WTC11 (cell line): ENCODE results near the gene RNF150. TPM values are rescaled to one million over a fixed set of nuclear protein-coding genes. Genes with fewer than 3 reads are reported as not detected.

Experiments
- ATAC-seq: fragments of 200-7000 bp; cut with Tn5 transposase; 2 replicates; pipeline ENCODE4 v1.10.0; 2021; ENCODE audit warnings: mild to moderate bottlenecking, moderate library complexity
- CTCF ChIA-PET: fragments of 300-600 bp; sonication (Branson Sonifier 250); formaldehyde crosslinking; loops from one replicate; lab custom pipeline; 2021; ENCODE audit warnings: antibody characterized with exemption; lab: Charles Lee
- POLR2A ChIA-PET: fragments of 350-600 bp; sonication (Branson Sonifier 250); formaldehyde crosslinking; loops from one replicate; lab custom pipeline; 2021; ENCODE audit warnings: antibody characterized with exemption; lab: Charles Lee
- DNase-seq: peaks from one replicate; pipeline ENCODE4 v3.0.0; 2021; ENCODE audit warnings: low spot score
- H3K27ac Mint-ChIP-seq: 2 replicates; pipeline ENCODE4 v1.8.0; 2021; ENCODE audit warnings: mixed read lengths
- H3K27me3 Mint-ChIP-seq: 2 replicates; pipeline ENCODE4 v1.8.0; 2021; ENCODE audit warnings: low read depth, mild to moderate bottlenecking, moderate library complexity, mixed read lengths
- H3K36me3 Mint-ChIP-seq: 2 replicates; pipeline ENCODE4 v1.8.0; 2021; ENCODE audit warnings: mixed read lengths
- H3K4me1 Mint-ChIP-seq: 2 replicates; pipeline ENCODE4 v1.8.0; 2022; ENCODE audit warnings: mixed read lengths
- H3K4me3 Mint-ChIP-seq: 2 replicates; pipeline ENCODE4 v1.8.0; 2021; ENCODE audit warnings: mild to moderate bottlenecking, moderate library complexity, mixed read lengths
- H3K9me3 Mint-ChIP-seq: 2 replicates; pipeline ENCODE4 v1.8.0; 2021; ENCODE audit warnings: mixed read lengths
- ATF1 ChIP-seq: sonication (generic); formaldehyde crosslinking; IDR thresholded peaks from 2 replicates; pipeline ENCODE4 v1.8.1; 2023; ENCODE audit warnings: mild to moderate bottlenecking, moderate library complexity, missing genetic modification reagents
- E2F4 ChIP-seq: sonication (generic); formaldehyde crosslinking; IDR thresholded peaks from 2 replicates; pipeline ENCODE4 v1.8.1; 2022; ENCODE audit warnings: low read depth, mild to moderate bottlenecking, moderate library complexity, missing genetic modification reagents, borderline replicate concordance
- FOXJ3 ChIP-seq: sonication (generic); formaldehyde crosslinking; IDR thresholded peaks from 2 replicates; pipeline ENCODE4 v1.9.0; 2021; ENCODE audit warnings: missing genetic modification reagents, mild to moderate bottlenecking, borderline replicate concordance
- FOXP4 ChIP-seq: sonication (generic); formaldehyde crosslinking; IDR thresholded peaks from 2 replicates; pipeline ENCODE4 v1.8.0; 2022; ENCODE audit warnings: mild to moderate bottlenecking, missing genetic modification reagents
- GTF2I ChIP-seq: fragments of 250-450 bp; sonication (Bioruptor Pico); conservative IDR thresholded peaks from 2 replicates; pipeline ENCODE4 v1.4.0; 2021; ENCODE audit warnings: mild to moderate bottlenecking
- HMGA2 ChIP-seq: fragments of 250-450 bp; sonication (Bioruptor Pico); IDR thresholded peaks from 2 replicates; pipeline ENCODE4 v1.4.0; 2021; ENCODE audit warnings: mild to moderate bottlenecking, moderate library complexity
- HMGXB4 ChIP-seq: sonication (generic); formaldehyde crosslinking; IDR thresholded peaks from 2 replicates; pipeline ENCODE4 v1.8.1; 2023; ENCODE audit warnings: mild to moderate bottlenecking, moderate library complexity, missing genetic modification reagents
- MAX ChIP-seq: sonication (generic); formaldehyde crosslinking; IDR thresholded peaks from 2 replicates; pipeline ENCODE4 v1.8.0; 2022; ENCODE audit warnings: mild to moderate bottlenecking, missing genetic modification reagents
- MLX ChIP-seq: sonication (generic); formaldehyde crosslinking; IDR thresholded peaks from 2 replicates; pipeline ENCODE4 v1.8.1; 2023; ENCODE audit warnings: mild to moderate bottlenecking, missing genetic modification reagents, moderate library complexity
- NR2C2 ChIP-seq: sonication (generic); formaldehyde crosslinking; IDR thresholded peaks from 2 replicates; pipeline ENCODE4 v1.8.0; 2022; ENCODE audit warnings: mild to moderate bottlenecking, missing genetic modification reagents
- NR3C1 ChIP-seq: sonication (generic); formaldehyde crosslinking; conservative IDR thresholded peaks from 2 replicates; pipeline ENCODE4 v1.8.1; 2023; ENCODE audit warnings: low read depth, mild to moderate bottlenecking, missing genetic modification reagents
- PRDM15 ChIP-seq: sonication (generic); formaldehyde crosslinking; IDR thresholded peaks from 2 replicates; pipeline ENCODE4 v1.8.0; 2022; ENCODE audit warnings: missing genetic modification reagents
- SOX15 ChIP-seq: fragments of 250-450 bp; sonication (Bioruptor Pico); IDR thresholded peaks from 2 replicates; pipeline ENCODE4 v1.9.0; 2021; ENCODE audit warnings: mild to moderate bottlenecking
- ZNF121 ChIP-seq: sonication (generic); formaldehyde crosslinking; IDR thresholded peaks from 2 replicates; pipeline ENCODE4 v1.8.0; 2023; ENCODE audit warnings: missing genetic modification reagents
- ZNF219 ChIP-seq: sonication (generic); formaldehyde crosslinking; IDR thresholded peaks from 2 replicates; pipeline ENCODE4 v1.8.0; 2023; ENCODE audit warnings: missing genetic modification reagents, mild to moderate bottlenecking, borderline replicate concordance
- ZNF512 ChIP-seq: sonication (generic); formaldehyde crosslinking; IDR thresholded peaks from 2 replicates; pipeline ENCODE4 v1.8.1; 2022; ENCODE audit warnings: missing genetic modification reagents, borderline replicate concordance
- ZNF532 ChIP-seq: fragments of 250-450 bp; sonication (Bioruptor Pico); IDR thresholded peaks from 2 replicates; pipeline ENCODE4 v1.9.0; 2021; ENCODE audit warnings: mild to moderate bottlenecking, borderline replicate concordance
- ZSCAN18 ChIP-seq: fragments of 250-450 bp; sonication (Bioruptor Pico); IDR thresholded peaks from 2 replicates; pipeline ENCODE4 v2.1.2; 2022; ENCODE audit warnings: mild to moderate bottlenecking, moderate library complexity
- total RNA-seq: library from RNA; stranded (reverse); gene quantifications from 3 replicates; pipeline ENCODE4 v1.2.3, GENCODE V29; 2021

Gene RNF150
- total RNA-seq, 1 experiment from 2014 or later: 5.9 TPM

GRCh38 chr4:140877781-140878180, 255.5 kb downstream of the RNF150 start:
- H3K27ac Mint-ChIP-seq: no peak overlapping the region
- no peak for ATAC-seq
- peaks cover 10% of the 10 kb centered on the region for H3K4me1 Mint-ChIP-seq
- no peaks in the 10 kb centered on the region for H3K36me3 Mint-ChIP-seq
- POLR2A ChIA-PET: interaction anchor here (0.7 kb wide), 1 partner anchor 469 kb away, joined by 12 read pairs; no protein-coding TSS in a partner anchor
- H3K4me3 Mint-ChIP-seq: no peak overlapping the region
- no peaks in the 10 kb centered on the region; the same call in 1 of the 2 replicates for H3K27me3 Mint-ChIP-seq
- peaks cover 14% of the 10 kb centered on the region for H3K9me3 Mint-ChIP-seq
- DNase-seq: no peak
- CTCF ChIA-PET: no interaction called here
- no peak for TF ChIP-seq MLX (CRISPR knock-in tag)
- TF ChIP-seq HMGXB4 (CRISPR knock-in tag): no peak
- no peak for TF ChIP-seq ATF1 (CRISPR knock-in tag)
- TF ChIP-seq ZNF512: no peak
- no peak for TF ChIP-seq SOX15
- no peak for TF ChIP-seq NR3C1
- no peak for TF ChIP-seq ZNF121 (CRISPR knock-in tag)
- TF ChIP-seq MAX (CRISPR knock-in tag): no peak
- TF ChIP-seq ZSCAN18 (CRISPR knock-in tag): no peak
- TF ChIP-seq FOXJ3 (CRISPR knock-in tag): no peak
- TF ChIP-seq ZNF532 (CRISPR knock-in tag): no peak
- no peak for TF ChIP-seq ZNF219 (CRISPR knock-in tag)
- TF ChIP-seq FOXP4: no peak
- TF ChIP-seq HMGA2 (CRISPR knock-in tag): no peak
- no peak for TF ChIP-seq NR2C2 (CRISPR knock-in tag)
- no peak for TF ChIP-seq PRDM15 (CRISPR knock-in tag)
- no peak for TF ChIP-seq GTF2I (CRISPR knock-in tag)
- no peak for TF ChIP-seq E2F4 (CRISPR knock-in tag)
